Keratinocyte (primary cell): ENCODE data around the gene DISC1. TPM values are rescaled to one million over a fixed set of nuclear protein-coding genes. Genes with fewer than 3 reads are reported as not detected.

Experiments used
- DNase-seq: peaks from one replicate; pipeline ENCODE4 v3.0.0-alpha.2; 2011; ENCODE audit warnings: low read depth, missing footprints, low spot score
- FAIRE-seq: peaks from 2 replicates; lab custom pipeline; 2011; peaks lifted over from hg19 to GRCh38; lab: Jason Lieb, UNC
- H2AFZ ChIP-seq: 2 replicates; pipeline ENCODE4 v1.6.0; 2012; ENCODE audit warnings: low read length, control low read depth, inconsistent platforms; ENCODE audit not compliant: control insufficient read depth
- H3K27ac ChIP-seq: 2 replicates; pipeline ENCODE4 v1.5.1; 2011; ENCODE audit warnings: low read length; ENCODE audit not compliant: control insufficient read depth, insufficient read depth
- H3K27me3 ChIP-seq: 3 replicates; pipeline ENCODE4 v1.6.0; 2011; ENCODE audit warnings: low read length; ENCODE audit not compliant: control insufficient read depth, insufficient read depth; ENCODE audit errors: extremely low read depth
- H3K36me3 ChIP-seq, 2 experiments: 2 replicates in 1 of 2; 3 replicates in 1 of 2; pipeline ENCODE4 v1.5.1; 2011; ENCODE audit warnings: low read length in 2 of 2, mild to moderate bottlenecking in 1 of 2; ENCODE audit not compliant: control insufficient read depth in 2 of 2, insufficient read depth in 2 of 2; ENCODE audit errors: extremely low read depth in 1 of 2
- H3K4me1 ChIP-seq: 3 replicates; pipeline ENCODE4 v1.5.1; 2011; ENCODE audit warnings: low read length; ENCODE audit not compliant: control insufficient read depth, insufficient read depth; ENCODE audit errors: extremely low read depth
- H3K4me2 ChIP-seq: 3 replicates; pipeline ENCODE4 v1.6.0; 2011; ENCODE audit warnings: low read depth, low read length; ENCODE audit not compliant: control insufficient read depth, insufficient read depth; ENCODE audit errors: extremely low read depth
- H3K4me3 ChIP-seq, 3 experiments: fragments of 200-600 bp in 1 of 3; sonication (generic) in 1 of 3; 2 replicates in 2 of 3; 3 replicates in 1 of 3; pipeline ENCODE4 v1.5.1; 2011 to 2016; ENCODE audit warnings: low read length in 3 of 3, mild to moderate bottlenecking in 3 of 3, control low read depth in 2 of 3, inconsistent platforms in 1 of 3, low read depth in 1 of 3, mixed read lengths in 1 of 3, mixed run types in 1 of 3, moderate library complexity in 1 of 3; ENCODE audit not compliant: control insufficient read depth in 2 of 3, insufficient read depth in 2 of 3; ENCODE audit errors: extremely low read depth in 1 of 3
- H3K79me2 ChIP-seq: 2 replicates; pipeline ENCODE4 v1.6.0; 2012; ENCODE audit warnings: low read length; ENCODE audit not compliant: control insufficient read depth, insufficient read depth
- H3K9ac ChIP-seq: 3 replicates; pipeline ENCODE4 v1.6.0; 2011; ENCODE audit warnings: low read length; ENCODE audit not compliant: control insufficient read depth, insufficient read depth; ENCODE audit errors: extremely low read depth
- H3K9me1 ChIP-seq: 3 replicates; pipeline ENCODE4 v1.6.0; 2011; ENCODE audit warnings: low read length; ENCODE audit not compliant: control insufficient read depth, insufficient read depth; ENCODE audit errors: extremely low read depth
- H3K9me3 ChIP-seq: 2 replicates; pipeline ENCODE4 v1.5.1; 2012; ENCODE audit warnings: low read depth, low read length; ENCODE audit not compliant: control insufficient read depth
- H4K20me1 ChIP-seq: 3 replicates; pipeline ENCODE4 v1.6.0; 2011; ENCODE audit warnings: low read length; ENCODE audit not compliant: control insufficient read depth, insufficient read depth; ENCODE audit errors: extremely low read depth
- EZH2 ChIP-seq: IDR thresholded peaks from one replicate; pipeline ENCODE4 v1.6.1; 2012; ENCODE audit warnings: inconsistent platforms, mild to moderate bottlenecking, low read length, moderate library complexity
- dilution Hi-C: fragments of 300-500 bp; cut with MboI; formaldehyde crosslinking; loops from one replicate; pipeline ENCODE4 v1.7.0; 2020; ENCODE audit warnings: low sequenced_read_pairs; ENCODE audit not compliant: extremely low pct_ligation_motif_present
- polyA plus RNA-seq, 5 experiments: library from polyadenylated mRNA; depleted of rRNA in 3 of 5; stranded (reverse) in 3 of 5; stranded (forward) in 1 of 5; unstranded in 1 of 5; fragments of >200 nt; gene quantifications; 1 replicate in 1 of 5; 2 replicates in 3 of 5; 3 replicates in 1 of 5; pipeline versions ENCODE4 v1.2.1 to v1.2.3, GENCODE V29; 2011 to 2012; ENCODE audit warnings: missing spikeins in 2 of 5, low read depth in 1 of 5, low replicate concordance in 1 of 5
- TF ChIP-seq, protein P1 (sequence below), 3 experiments: IDR thresholded peaks in 1 of 3; conservative IDR thresholded peaks in 1 of 3; optimal IDR thresholded peaks in 1 of 3; 2 replicates in 2 of 3; 3 replicates in 1 of 3; pipeline versions ENCODE3 to v1.5.1; 2011; ENCODE audit warnings: low read length in 3 of 3, mild to moderate bottlenecking in 3 of 3, moderate library complexity in 2 of 3, control low read depth in 1 of 3, inconsistent platforms in 1 of 3; ENCODE audit not compliant: insufficient read depth in 2 of 3; ENCODE audit errors: extremely low read depth in 1 of 3

The DISC1 gene
- polyA plus RNA-seq, 1 donor (not counting 4 experiments of a cell fraction or from before 2014, with no cell fraction given): 0.47 TPM

DNA sequence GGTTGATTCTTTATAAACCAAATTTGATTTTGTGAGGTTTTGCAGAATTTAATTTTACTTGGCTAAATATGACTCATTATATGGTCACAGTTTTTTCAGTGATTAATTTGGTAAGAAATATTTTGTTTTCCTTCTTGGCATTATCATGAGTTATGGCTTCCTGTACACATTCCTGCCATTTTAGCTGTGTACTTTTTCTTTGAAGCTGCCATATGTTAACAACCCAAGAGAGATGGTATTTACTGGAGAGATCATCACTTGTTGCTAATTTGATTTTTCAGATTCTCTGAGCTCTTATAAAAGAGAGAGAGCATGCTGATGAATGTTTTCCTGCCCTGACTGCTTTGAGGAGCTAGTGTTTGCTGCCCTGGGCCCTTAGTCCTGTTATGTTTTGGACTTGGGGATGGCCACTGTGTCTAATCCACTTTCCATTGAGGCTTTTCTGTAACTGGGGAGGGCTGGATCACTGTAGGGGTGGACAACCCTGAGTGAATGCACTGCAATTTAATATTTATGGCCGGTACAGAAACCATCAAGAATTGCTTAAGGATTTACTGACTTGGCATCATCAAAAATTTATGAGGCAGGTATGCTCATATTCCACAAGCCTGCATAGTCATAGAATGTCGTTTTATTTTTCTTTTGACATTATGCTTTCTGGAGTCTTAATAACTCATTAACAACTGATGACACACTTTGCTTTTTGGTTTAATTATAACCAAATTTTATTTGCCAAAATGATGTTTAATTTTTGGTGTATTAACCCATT lies 200.9 kb downstream of the DISC1 start:
- no peak overlapping the region for H2AFZ ChIP-seq
- peak overlapping the region; percentile 49 for H3K4me2 ChIP-seq
- FAIRE-seq: no peak
- TF ChIP-seq EZH2: no peak
- TF ChIP-seq, protein P1, sequence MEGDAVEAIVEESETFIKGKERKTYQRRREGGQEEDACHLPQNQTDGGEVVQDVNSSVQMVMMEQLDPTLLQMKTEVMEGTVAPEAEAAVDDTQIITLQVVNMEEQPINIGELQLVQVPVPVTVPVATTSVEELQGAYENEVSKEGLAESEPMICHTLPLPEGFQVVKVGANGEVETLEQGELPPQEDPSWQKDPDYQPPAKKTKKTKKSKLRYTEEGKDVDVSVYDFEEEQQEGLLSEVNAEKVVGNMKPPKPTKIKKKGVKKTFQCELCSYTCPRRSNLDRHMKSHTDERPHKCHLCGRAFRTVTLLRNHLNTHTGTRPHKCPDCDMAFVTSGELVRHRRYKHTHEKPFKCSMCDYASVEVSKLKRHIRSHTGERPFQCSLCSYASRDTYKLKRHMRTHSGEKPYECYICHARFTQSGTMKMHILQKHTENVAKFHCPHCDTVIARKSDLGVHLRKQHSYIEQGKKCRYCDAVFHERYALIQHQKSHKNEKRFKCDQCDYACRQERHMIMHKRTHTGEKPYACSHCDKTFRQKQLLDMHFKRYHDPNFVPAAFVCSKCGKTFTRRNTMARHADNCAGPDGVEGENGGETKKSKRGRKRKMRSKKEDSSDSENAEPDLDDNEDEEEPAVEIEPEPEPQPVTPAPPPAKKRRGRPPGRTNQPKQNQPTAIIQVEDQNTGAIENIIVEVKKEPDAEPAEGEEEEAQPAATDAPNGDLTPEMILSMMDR (optimal IDR thresholded peaks at IDR 0.05 in 1 of 3, IDR thresholded peaks at IDR 0.05 in 1 of 3, conservative IDR thresholded peaks at IDR 0.05 in 1 of 3; ENCODE audit: extremely low read depth in 1 of 3, insufficient read depth in 2 of 3, low read length in 3 of 3): no peak
- dilution Hi-C loops: no loop called here
- H3K79me2 ChIP-seq: no peaks in the 10 kb centered on the region
- peak overlapping the region; percentile 44 for H3K27ac ChIP-seq
- H4K20me1 ChIP-seq: no peaks in the 10 kb centered on the region
- H3K4me3 ChIP-seq: no peak overlapping the region
- no peaks in the 10 kb centered on the region for H3K27me3 ChIP-seq
- no peak overlapping the region for H3K9ac ChIP-seq
- H3K36me3 ChIP-seq: no peaks in the 10 kb centered on the region
- DNase-seq: peak; percentile 21
- H3K9me3 ChIP-seq: no peaks in the 10 kb centered on the region
- H3K9me1 ChIP-seq: no peaks in the 10 kb centered on the region
- peaks cover 12% of the 10 kb centered on the region for H3K4me1 ChIP-seq

DNA sequence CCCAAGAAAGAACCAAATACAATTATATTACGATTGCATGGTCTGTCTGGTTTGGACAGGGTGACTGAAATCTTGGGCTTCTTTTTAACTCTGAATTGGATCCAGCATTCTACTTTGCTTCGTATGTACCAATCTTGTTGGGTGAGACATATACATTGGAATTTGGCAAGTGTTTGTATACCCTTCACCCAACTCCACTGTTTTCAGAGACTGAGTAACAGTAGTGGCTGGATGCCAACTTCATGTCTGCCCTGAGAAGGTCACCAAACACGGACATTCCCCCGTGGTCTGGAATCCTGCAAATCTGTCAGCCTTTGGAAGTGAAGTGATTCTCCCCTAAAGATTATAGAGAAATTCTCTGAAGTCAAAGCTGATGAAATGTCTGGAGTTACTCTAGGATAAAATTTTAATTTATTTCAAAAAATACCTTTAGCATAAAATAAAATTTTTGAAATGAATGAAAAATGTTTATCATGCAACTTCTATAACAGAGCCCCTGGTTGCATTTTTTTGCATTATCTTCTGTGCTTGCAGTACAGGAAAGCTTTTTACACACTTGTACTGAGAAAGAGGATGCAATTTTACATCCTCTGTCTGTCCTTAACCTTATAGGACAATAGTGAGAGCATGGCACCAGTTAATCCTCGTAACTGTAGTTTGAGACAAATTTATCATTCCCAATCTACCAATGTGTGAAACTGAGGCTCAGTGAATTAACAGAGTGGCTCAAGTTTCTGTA lies 201.8 kb downstream of the DISC1 start:
- Histone ChIP-seq H3K36me3 (no peaks in the 10 kb centered on the region), H3K27me3 (no peaks in the 10 kb centered on the region), H4K20me1 (no peaks in the 10 kb centered on the region), H3K4me1 (peaks cover 12% of the 10 kb centered on the region), H3K9me3 (no peaks in the 10 kb centered on the region), H2AFZ (no peak overlapping the region), H3K9ac (no peak overlapping the region), H3K27ac (no peak overlapping the region), H3K4me3 (no peak overlapping the region), H3K4me2 (peak overlapping the region; percentile 49), H3K79me2 (no peaks in the 10 kb centered on the region), H3K9me1 (no peaks in the 10 kb centered on the region)
- no peak for TF ChIP-seq EZH2
- TF ChIP-seq, protein P1 (optimal IDR thresholded peaks at IDR 0.05 in 1 of 3, IDR thresholded peaks at IDR 0.05 in 1 of 3, conservative IDR thresholded peaks at IDR 0.05 in 1 of 3; ENCODE audit: extremely low read depth in 1 of 3, insufficient read depth in 2 of 3, low read length in 3 of 3): no peak
- peak; percentile 73 for DNase-seq
- FAIRE-seq: peak; percentile 86
- dilution Hi-C loops: no loop called here
